ENCODE measurements around the gene USP10.

Gene USP10

GRCh38 chr16:84752600-84752999 is 52.8 kb downstream of the USP10 start:
- Histone ChIP-seq H3K36me3 (ENCODE audit: low read depth) (peaks cover 53% of the 10 kb centered on the region), H3K27ac (ENCODE audit: poor library complexity, severe bottlenecking) (no peak overlapping the region), H3K4me3 (ENCODE audit: severe bottlenecking) (no peak overlapping the region), H3K27me3 (ENCODE audit: insufficient read depth, poor library complexity, severe bottlenecking) (no peaks in the 10 kb centered on the region), H3K4me1 (ENCODE audit: insufficient read depth, poor library complexity, severe bottlenecking) (peaks cover 23% of the 10 kb centered on the region), H3K9me3 (ENCODE audit: severe bottlenecking) (no peaks in the 10 kb centered on the region)
- TF ChIP-seq CTCF (IDR thresholded peaks at IDR 0.05; ENCODE audit: poor library complexity, severe bottlenecking) = no peak
- ATAC-seq (ENCODE audit: low read depth) (no peak), DNase-seq (ENCODE audit: low spot score) (no peak)

- Histone ChIP-seq H3K27me3 (ENCODE audit: insufficient read depth, poor library complexity, severe bottlenecking) (no peaks in the 10 kb centered on the region), H3K9me3 (ENCODE audit: severe bottlenecking) (no peaks in the 10 kb centered on the region), H3K36me3 (ENCODE audit: low read depth) (peaks cover 56% of the 10 kb centered on the region), H3K4me1 (ENCODE audit: insufficient read depth, poor library complexity, severe bottlenecking) (peaks cover 23% of the 10 kb centered on the region), H3K27ac (ENCODE audit: poor library complexity, severe bottlenecking) (peak overlapping the region; percentile 53), H3K4me3 (ENCODE audit: severe bottlenecking) (no peak overlapping the region)
- TF ChIP-seq CTCF (IDR thresholded peaks at IDR 0.05; ENCODE audit: poor library complexity, severe bottlenecking) = no peak
- DNase-seq (ENCODE audit: low spot score) (no peak), ATAC-seq (ENCODE audit: low read depth) (no peak; the same call in 1 of the 3 replicates)
Observed at GRCh38 chr16:84753412-84754326, 53.9 kb downstream of the USP10 start.

DNA sequence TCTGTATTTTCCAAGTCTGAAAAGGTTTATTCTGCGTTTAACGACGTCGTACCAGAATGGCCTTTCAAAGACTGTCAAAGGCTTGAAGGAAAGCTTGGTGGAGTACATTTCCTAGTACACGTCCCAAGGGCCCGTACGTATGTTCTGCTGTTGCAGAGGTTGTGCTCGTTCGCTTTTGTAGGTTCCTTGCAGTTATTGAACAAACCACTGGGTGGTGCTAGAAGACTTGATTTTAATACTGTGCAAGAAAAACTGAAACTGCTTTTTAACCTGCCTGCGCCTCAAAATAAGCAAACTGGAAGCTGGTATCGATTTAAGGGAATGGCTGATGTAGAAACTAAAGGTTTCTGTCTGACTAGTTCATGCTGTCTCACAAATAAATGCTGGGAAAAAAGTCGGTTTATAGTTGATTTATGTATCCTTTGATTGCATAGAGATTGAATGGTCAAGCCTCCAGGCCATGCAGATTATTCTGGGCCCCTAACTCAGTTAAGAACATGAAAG is 54.6 kb downstream of the USP10 start:
- Histone ChIP-seq H3K36me3 (ENCODE audit: low read depth) (peaks cover 57% of the 10 kb centered on the region), H3K4me3 (ENCODE audit: severe bottlenecking) (no peak overlapping the region), H3K4me1 (ENCODE audit: insufficient read depth, poor library complexity, severe bottlenecking) (peaks cover 23% of the 10 kb centered on the region), H3K27me3 (ENCODE audit: insufficient read depth, poor library complexity, severe bottlenecking) (no peaks in the 10 kb centered on the region), H3K27ac (ENCODE audit: poor library complexity, severe bottlenecking) (peak overlapping the region; percentile 53), H3K9me3 (ENCODE audit: severe bottlenecking) (no peaks in the 10 kb centered on the region)
- ATAC-seq (ENCODE audit: low read depth) (peak; percentile 75), DNase-seq (ENCODE audit: low spot score) (no peak)
- TF ChIP-seq CTCF (IDR thresholded peaks at IDR 0.05; ENCODE audit: poor library complexity, severe bottlenecking) = peak; percentile 89

GRCh38 chr16:84754956-84755672 is 55.3 kb downstream of the USP10 start:
- H3K36me3 ChIP-seq (ENCODE audit: low read depth) = peaks cover 60% of the 10 kb centered on the region
- H3K27ac ChIP-seq (ENCODE audit: poor library complexity, severe bottlenecking) = peak overlapping the region; percentile 53

More at GRCh38 chr16:84754956-84755672, 55.3 kb downstream of the USP10 start:
- ATAC-seq (ENCODE audit: low read depth) = peak; percentile 70
- no peak overlapping the region for H3K4me3 ChIP-seq (ENCODE audit: severe bottlenecking)
- H3K4me1 ChIP-seq (ENCODE audit: insufficient read depth, poor library complexity, severe bottlenecking) = peaks cover 23% of the 10 kb centered on the region
- no peaks in the 10 kb centered on the region for H3K27me3 ChIP-seq (ENCODE audit: insufficient read depth, poor library complexity, severe bottlenecking)
- no peak for TF ChIP-seq CTCF (IDR thresholded peaks at IDR 0.05; ENCODE audit: poor library complexity, severe bottlenecking)
- no peaks in the 10 kb centered on the region for H3K9me3 ChIP-seq (ENCODE audit: severe bottlenecking)
- no peak for DNase-seq (ENCODE audit: low spot score)
